Transverse colon (tissue), 4 donors: ENCODE measurements around the gene BCAS4.

ENCODE experiments used
- POLR2A ChIP-seq: fragments of 450-650 bp; IDR thresholded peaks from one replicate; pipeline ENCODE4 v1.6.1; 2016; ENCODE audit warnings: antibody characterized with exemption, mild to moderate bottlenecking, moderate library complexity
- POLR2AphosphoS5 ChIP-seq, 3 donors: sonication (generic); formaldehyde crosslinking; IDR thresholded peaks; one replicate each; pipeline ENCODE4 v1.6.1; 2016; ENCODE audit warnings: antibody characterized with exemption in 3 of 3
- TF ChIP-seq, protein P1 (sequence below), 5 experiments: fragments of 200-600 bp in 3 of 5; fragments of 450-650 bp in 2 of 5; sonication (generic) in 3 of 5; IDR thresholded peaks; 1 replicate in 2 of 5; 2 replicates in 3 of 5; pipeline ENCODE4 v1.5.1; 2016 to 2017; ENCODE audit warnings: antibody characterized with exemption in 5 of 5, inconsistent platforms in 3 of 5, mild to moderate bottlenecking in 2 of 5, moderate library complexity in 1 of 5

DNA sequence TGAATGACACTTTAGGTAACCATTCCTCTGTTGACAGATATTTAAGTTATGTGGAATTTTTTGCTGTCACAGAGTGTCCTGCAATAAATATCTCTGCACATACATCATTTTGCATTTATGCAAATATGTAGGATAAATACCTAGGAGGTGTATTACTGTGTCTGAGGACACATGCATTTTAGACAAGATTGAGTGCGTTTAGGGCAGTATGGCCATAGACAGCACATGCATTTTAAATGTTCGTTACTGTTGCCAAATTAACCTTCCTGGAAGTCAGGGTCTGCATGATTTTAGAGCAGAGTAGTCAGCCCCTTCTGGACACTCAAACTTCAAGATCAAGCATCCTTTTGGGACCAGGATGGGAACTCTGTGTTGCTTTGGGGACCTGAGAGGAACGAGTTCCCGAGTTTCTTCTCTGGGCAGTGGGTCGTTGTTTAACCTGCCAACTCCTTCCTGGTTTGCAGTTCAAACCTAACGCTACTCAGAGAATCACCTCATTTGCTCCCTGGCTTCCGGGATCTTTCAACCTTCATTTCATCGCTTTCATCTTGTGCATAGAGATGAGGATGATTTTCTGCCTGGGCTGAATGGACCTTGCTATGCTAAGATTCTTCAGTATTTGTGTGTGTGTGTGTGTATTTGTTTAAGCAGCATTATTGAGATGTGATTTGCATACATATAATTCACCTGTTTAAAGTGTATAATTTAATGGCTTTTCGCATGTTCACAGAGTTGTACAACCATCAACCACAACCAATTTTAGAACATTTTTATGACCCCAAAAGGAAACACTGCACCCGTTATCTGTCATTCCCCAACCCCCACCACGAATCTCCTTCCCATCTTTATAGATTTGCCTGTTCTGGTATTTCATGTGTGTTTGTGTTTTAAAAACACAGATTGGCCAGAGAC, 9.8 kb downstream of the BCAS4 start:
- TF ChIP-seq, protein P1, sequence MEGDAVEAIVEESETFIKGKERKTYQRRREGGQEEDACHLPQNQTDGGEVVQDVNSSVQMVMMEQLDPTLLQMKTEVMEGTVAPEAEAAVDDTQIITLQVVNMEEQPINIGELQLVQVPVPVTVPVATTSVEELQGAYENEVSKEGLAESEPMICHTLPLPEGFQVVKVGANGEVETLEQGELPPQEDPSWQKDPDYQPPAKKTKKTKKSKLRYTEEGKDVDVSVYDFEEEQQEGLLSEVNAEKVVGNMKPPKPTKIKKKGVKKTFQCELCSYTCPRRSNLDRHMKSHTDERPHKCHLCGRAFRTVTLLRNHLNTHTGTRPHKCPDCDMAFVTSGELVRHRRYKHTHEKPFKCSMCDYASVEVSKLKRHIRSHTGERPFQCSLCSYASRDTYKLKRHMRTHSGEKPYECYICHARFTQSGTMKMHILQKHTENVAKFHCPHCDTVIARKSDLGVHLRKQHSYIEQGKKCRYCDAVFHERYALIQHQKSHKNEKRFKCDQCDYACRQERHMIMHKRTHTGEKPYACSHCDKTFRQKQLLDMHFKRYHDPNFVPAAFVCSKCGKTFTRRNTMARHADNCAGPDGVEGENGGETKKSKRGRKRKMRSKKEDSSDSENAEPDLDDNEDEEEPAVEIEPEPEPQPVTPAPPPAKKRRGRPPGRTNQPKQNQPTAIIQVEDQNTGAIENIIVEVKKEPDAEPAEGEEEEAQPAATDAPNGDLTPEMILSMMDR (IDR thresholded peaks at IDR 0.05) = no peak
- TF ChIP-seq POLR2A = no peak
- no peak for TF ChIP-seq POLR2AphosphoS5 (IDR thresholded peaks at IDR 0.05)
